H1 (cell line): Measurements from ENCODE around the gene CDH15. TPM values are rescaled to one million over a fixed set of nuclear protein-coding genes. Genes with fewer than 3 reads are reported as not detected.

Source experiments
- CTCF ChIA-PET: fragments of 300-600 bp; sonication (Branson Sonifier 250); formaldehyde crosslinking; loops from one replicate; lab custom pipeline; 2021; ENCODE audit not compliant: partially characterized antibody; lab: Charles Lee
- POLR2A ChIA-PET: fragments of 300-600 bp; sonication (Branson Sonifier 250); formaldehyde crosslinking; loops from one replicate; lab custom pipeline; 2021; ENCODE audit warnings: inconsistent platforms; ENCODE audit not compliant: partially characterized antibody; lab: Charles Lee
- DNase-seq, 2 experiments: peaks; one replicate each; pipeline versions ENCODE4 v3.0.0 to v3.0.0-alpha.2; 2010 to 2022; ENCODE audit warnings: low spot score in 2 of 2, low read depth in 1 of 2, mixed read lengths in 1 of 2
- FAIRE-seq: peaks from 2 replicates; lab custom pipeline; 2011; peaks lifted over from hg19 to GRCh38; lab: Jason Lieb, UNC
- H2AFZ ChIP-seq: 2 replicates; pipeline ENCODE4 v1.8.1; 2012; ENCODE audit warnings: low read length, inconsistent platforms
- H2AK5ac ChIP-seq: 2 replicates; pipeline ENCODE4 v1.6.1; 2013; ENCODE audit warnings: low read depth, low read length
- H2BK120ac ChIP-seq: replicated peaks from 2 replicates; pipeline ENCODE3; 2013; ENCODE audit warnings: low read depth, low read length, inconsistent platforms
- H2BK12ac ChIP-seq: 2 replicates; pipeline ENCODE4 v1.6.1; 2013; ENCODE audit warnings: low read depth, low read length
- H2BK15ac ChIP-seq: 2 replicates; pipeline ENCODE4 v1.6.1; 2013; ENCODE audit warnings: low read length
- H2BK20ac ChIP-seq: 2 replicates; pipeline ENCODE4 v1.6.1; 2013; ENCODE audit warnings: low read length
- H2BK5ac ChIP-seq: 2 replicates; pipeline ENCODE4 v1.6.1; 2013; ENCODE audit warnings: low read depth, low read length
- H3K14ac ChIP-seq: 2 replicates; pipeline ENCODE4 v1.6.1; 2013; ENCODE audit warnings: inconsistent platforms; ENCODE audit not compliant: insufficient read length
- H3K18ac ChIP-seq: 2 replicates; pipeline ENCODE4 v1.6.1; 2013; ENCODE audit warnings: low read length; ENCODE audit errors: extremely low read depth
- H3K23ac ChIP-seq: 2 replicates; pipeline ENCODE4 v1.6.1; 2013; ENCODE audit warnings: inconsistent platforms; ENCODE audit not compliant: insufficient read length
- H3K23me2 ChIP-seq: 2 replicates; pipeline ENCODE4 v1.6.1; 2013; ENCODE audit warnings: low read depth, low read length
- H3K27ac ChIP-seq: 2 replicates; pipeline ENCODE4 v1.6.1; 2011; ENCODE audit warnings: low read depth, low read length, inconsistent platforms
- H3K27me3 ChIP-seq, 4 experiments: replicated peaks in 1 of 4; 1 replicate in 1 of 4; 2 replicates in 3 of 4; pipeline versions ENCODE4 v1.6.1 to v1.8.1; 2011 to 2013; ENCODE audit warnings: low read length in 3 of 4, mild to moderate bottlenecking in 3 of 4, inconsistent platforms in 2 of 4, mixed read lengths in 2 of 4, moderate library complexity in 1 of 4; ENCODE audit not compliant: control insufficient read depth in 3 of 4, insufficient read depth in 3 of 4; ENCODE audit errors: extremely low read depth in 1 of 4
- H3K36me3 ChIP-seq, 4 experiments: 2 replicates each; pipeline versions ENCODE4 v1.6.1 to v1.8.1; 2011 to 2013; ENCODE audit warnings: mild to moderate bottlenecking in 4 of 4, low read length in 3 of 4, moderate library complexity in 2 of 4, control low read depth in 1 of 4, inconsistent platforms in 1 of 4; ENCODE audit not compliant: insufficient read depth in 4 of 4, control insufficient read depth in 2 of 4
- H3K4ac ChIP-seq: replicated peaks from 2 replicates; pipeline ENCODE3; 2013; ENCODE audit warnings: low read length, low read depth, mixed read lengths, inconsistent platforms; ENCODE audit not compliant: insufficient read length
- H3K4me1 ChIP-seq, 4 experiments: replicated peaks in 1 of 4; 1 replicate in 1 of 4; 2 replicates in 3 of 4; pipeline versions ENCODE4 v1.6.1 to v1.8.1; 2011 to 2013; ENCODE audit warnings: low read length in 3 of 4, inconsistent platforms in 2 of 4, mixed read lengths in 1 of 4; ENCODE audit not compliant: insufficient read depth in 4 of 4, control insufficient read depth in 3 of 4
- H3K4me2 ChIP-seq, 2 experiments: 2 replicates each; pipeline versions ENCODE4 v1.6.1 to v1.8.1; 2011 to 2013; ENCODE audit warnings: low read depth in 2 of 2, low read length in 2 of 2, control low read depth in 1 of 2, inconsistent platforms in 1 of 2, mild to moderate bottlenecking in 1 of 2; ENCODE audit not compliant: insufficient read depth in 1 of 2
- H3K4me3 ChIP-seq, 4 experiments: fragments of 200-600, 300-600 bp in 1 of 4; sonication (generic), shearing (Covaris generic), sonication (Bioruptor Twin) in 1 of 4; 2 replicates each; pipeline versions ENCODE4 v1.5.1 to v1.8.1; 2011 to 2016; ENCODE audit warnings: low read length in 4 of 4, low read depth in 3 of 4, control low read depth in 2 of 4, inconsistent platforms in 2 of 4, mild to moderate bottlenecking in 2 of 4, mixed read lengths in 1 of 4, moderate library complexity in 1 of 4; ENCODE audit not compliant: insufficient read depth in 2 of 4; ENCODE audit errors: extremely low read depth in 1 of 4
- H3K56ac ChIP-seq: replicated peaks from 2 replicates; pipeline ENCODE3; 2013; ENCODE audit warnings: low read depth, mild to moderate bottlenecking, mixed read lengths, low read length, inconsistent platforms; ENCODE audit not compliant: insufficient read length
- H3K79me1 ChIP-seq: 2 replicates; pipeline ENCODE4 v1.6.1; 2013; ENCODE audit warnings: low read depth, low read length, control low read depth
- H3K79me2 ChIP-seq, 2 experiments: 2 replicates each; pipeline versions ENCODE4 v1.6.1 to v1.8.1; 2012 to 2013; ENCODE audit warnings: low read length in 2 of 2, mild to moderate bottlenecking in 2 of 2, inconsistent platforms in 1 of 2; ENCODE audit not compliant: insufficient read depth in 2 of 2, control insufficient read depth in 1 of 2
- H3K9ac ChIP-seq, 4 experiments: replicated peaks in 1 of 4; 1 replicate in 1 of 4; 2 replicates in 3 of 4; pipeline versions ENCODE4 v1.6.1 to v1.8.1; 2011 to 2013; ENCODE audit warnings: low read depth in 3 of 4, low read length in 3 of 4, control low read depth in 2 of 4, mild to moderate bottlenecking in 2 of 4, moderate library complexity in 2 of 4, inconsistent platforms in 1 of 4; ENCODE audit errors: extremely low read depth in 1 of 4
- H3K9me3 ChIP-seq, 2 experiments: 2 replicates each; pipeline versions ENCODE4 v1.6.1 to v1.8.1; 2012 to 2013; ENCODE audit warnings: mild to moderate bottlenecking in 2 of 2, moderate library complexity in 2 of 2, control low read depth in 1 of 2, inconsistent platforms in 1 of 2, low read depth in 1 of 2, low read length in 1 of 2, mixed read lengths in 1 of 2; ENCODE audit not compliant: insufficient read depth in 2 of 2
- H4K20me1 ChIP-seq, 2 experiments: replicated peaks in 1 of 2; 2 replicates each; pipeline versions ENCODE3 to v1.8.1; 2011 to 2013; ENCODE audit warnings: inconsistent platforms in 2 of 2, low read length in 2 of 2, mild to moderate bottlenecking in 1 of 2; ENCODE audit not compliant: insufficient read depth in 2 of 2, control insufficient read depth in 1 of 2
- H4K5ac ChIP-seq: 2 replicates; pipeline ENCODE4 v1.6.1; 2013; ENCODE audit warnings: low read length, low read depth, mixed read lengths, inconsistent platforms; ENCODE audit not compliant: insufficient read length
- H4K8ac ChIP-seq: 2 replicates; pipeline ENCODE4 v1.8.0; 2013; ENCODE audit warnings: mild to moderate bottlenecking, moderate library complexity, low read length, inconsistent platforms; ENCODE audit not compliant: insufficient read depth; ENCODE audit errors: extremely low read depth
- H4K91ac ChIP-seq: replicated peaks from 2 replicates; pipeline ENCODE3; 2013; ENCODE audit warnings: low read length, mixed read lengths, inconsistent platforms; ENCODE audit not compliant: insufficient read length
- ASH2L ChIP-seq: fragments of 200-600, 300-600 bp; sonication (generic); IDR thresholded peaks from one replicate; pipeline ENCODE4 v1.7.1; 2017; ENCODE audit warnings: low read length
- BCL11A ChIP-seq, 2 experiments: IDR thresholded peaks; one replicate each; pipeline ENCODE4 v1.6.1; 2011; ENCODE audit warnings: low read depth in 2 of 2, low read length in 2 of 2, mild to moderate bottlenecking in 2 of 2
- GABPA ChIP-seq: IDR thresholded peaks from 2 replicates; pipeline ENCODE4 v1.6.1; 2011; ENCODE audit warnings: mild to moderate bottlenecking, low read length, moderate library complexity, borderline replicate concordance; ENCODE audit not compliant: insufficient read depth
- GTF2F1 ChIP-seq: IDR thresholded peaks from 2 replicates; pipeline ENCODE4 v1.6.1; 2012; ENCODE audit warnings: low read depth, low read length, improper control_type of control experiment, borderline replicate concordance
- HDAC6 ChIP-seq: IDR thresholded peaks from one replicate; pipeline ENCODE4 v1.7.1; 2012; ENCODE audit warnings: low read depth, mild to moderate bottlenecking, inconsistent platforms, low read length, moderate library complexity
- KDM1A ChIP-seq: fragments of 200-600, 300-600 bp; sonication (generic); IDR thresholded peaks from 2 replicates; pipeline ENCODE4 v1.7.1; 2016; ENCODE audit warnings: mild to moderate bottlenecking, low read length, borderline replicate concordance
- KDM4A ChIP-seq: IDR thresholded peaks from one replicate; pipeline ENCODE4 v1.7.1; 2012; ENCODE audit warnings: low read depth, mild to moderate bottlenecking, moderate library complexity, low read length, inconsistent platforms; ENCODE audit not compliant: severe bottlenecking
- KDM5A ChIP-seq: fragments of 200-600 bp; IDR thresholded peaks from 2 replicates; pipeline ENCODE4 v1.7.1; 2012; ENCODE audit warnings: mild to moderate bottlenecking, low read length, inconsistent platforms, mixed read lengths
- RBBP5 ChIP-seq: IDR thresholded peaks from 2 replicates; pipeline ENCODE4 v1.7.1; 2012; ENCODE audit warnings: low read depth, mild to moderate bottlenecking, inconsistent platforms, low read length, moderate library complexity, borderline replicate concordance
- WGBS, 2 experiments: shearing (Covaris generic) in 1 of 2; methylation state at CpG; one replicate each; pipeline versions ENCODE4 v1.1.6 to v1.1.7; 2013 to 2015; ENCODE audit warnings: low lambda C conversion rate in 2 of 2, mixed read lengths in 2 of 2, inconsistent platforms in 1 of 2, low coverage in 1 of 2, missing lambda C conversion rate in 1 of 2; ENCODE audit not compliant: insufficient replicate concordance in 2 of 2, insufficient coverage in 1 of 2, insufficient read length in 1 of 2; ENCODE audit errors: extremely low coverage in 1 of 2, missing lambda C conversion rate in 1 of 2; 5-methylcytosine and 5-hydroxymethylcytosine counted together
- polyA plus RNA-seq, 7 experiments: library from polyadenylated mRNA; depleted of rRNA in 3 of 7; stranded (reverse) in 5 of 7; unstranded in 2 of 7; fragments of >200 nt in 5 of 7; fragments of 200-250 nt in 2 of 7; gene quantifications; 1 replicate in 5 of 7; 2 replicates in 1 of 7; 4 replicates in 1 of 7; pipeline versions ENCODE4 v1.2.1 to v1.2.3, GENCODE V29; 2011 to 2013; ENCODE audit warnings: missing spikeins in 2 of 7, mixed read lengths in 2 of 7
- total RNA-seq: library from RNA; stranded (reverse); fragmentation: NEBNext Ultra II Directional; extraction: Animal tissue kit (Norgen Biotek cat#: 25700); gene quantifications from 2 replicates; pipeline ENCODE4 v1.2.1, GENCODE V29; 2021
- TF ChIP-seq, protein P1 (sequence below): IDR thresholded peaks from 2 replicates; pipeline ENCODE4 v1.6.1; 2011; ENCODE audit warnings: low read length, improper control_type of control experiment

CDH15 gene
- total and polyA plus RNA-seq, 2 of the 8 experiments (the other 6 are each of a cell fraction or from before 2014, with no cell fraction given) = 0.50 to 0.82 TPM

DNA sequence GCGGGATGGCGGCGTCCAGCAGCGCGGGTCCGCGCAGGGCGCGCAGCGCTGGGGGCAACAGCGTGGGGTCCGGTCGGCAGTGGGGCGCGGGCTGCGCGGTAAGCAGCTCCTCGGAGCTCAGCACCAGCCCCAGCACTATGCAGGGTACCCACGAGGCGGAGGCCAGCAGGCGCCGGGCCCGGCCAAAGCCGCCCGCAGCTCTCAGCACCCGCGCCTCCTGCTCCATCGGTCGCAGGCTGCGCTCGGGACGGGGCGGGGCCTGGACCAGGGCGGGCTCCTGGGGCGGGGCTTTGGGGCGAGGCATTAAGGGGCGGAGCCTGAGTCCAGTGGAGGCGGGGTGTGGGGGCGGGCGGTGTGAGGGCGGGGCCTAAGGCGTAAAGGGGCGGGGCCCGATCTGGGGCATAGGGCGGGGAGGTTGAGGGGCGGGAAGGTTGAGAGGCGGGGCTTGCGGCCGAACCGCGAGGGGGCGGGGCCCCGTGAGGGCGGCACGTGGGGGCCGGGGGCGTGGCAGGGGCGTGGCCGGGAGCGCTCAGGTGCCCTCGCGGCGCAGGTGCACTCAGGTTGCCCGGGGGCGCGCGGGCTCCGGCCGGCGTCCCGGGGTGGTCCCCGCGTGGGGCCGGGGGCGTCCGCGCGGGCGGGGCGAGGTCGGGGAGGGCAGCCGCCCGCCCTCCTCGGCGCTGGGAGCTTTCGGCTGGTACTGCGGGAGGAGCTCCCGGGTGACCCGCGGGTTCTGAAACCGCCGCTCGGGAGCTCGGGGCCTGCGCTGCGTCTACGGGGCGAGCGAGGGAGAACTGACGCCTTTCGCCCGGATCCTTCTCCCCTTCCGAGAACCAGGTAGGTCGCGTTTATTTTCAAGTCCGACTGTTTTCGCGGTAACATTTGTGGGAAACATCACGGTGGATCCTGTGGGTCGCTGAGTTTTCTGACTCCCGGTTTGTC, 30.2 kb downstream of the CDH15 start:
- peak overlapping the region; percentile 36 to 67 (median 48) for H3K4me3 ChIP-seq
- H4K5ac ChIP-seq = no peak overlapping the region
- no peaks in the 10 kb centered on the region for H3K79me1 ChIP-seq
- H3K9me3 ChIP-seq = no peaks in the 10 kb centered on the region
- CTCF ChIA-PET = no interaction called here
- H4K8ac ChIP-seq = peak overlapping the region; percentile 51; the same call in 1 of the 2 replicates
- H3K18ac ChIP-seq = no peak overlapping the region; the same call in 1 of the 2 replicates
- no peak overlapping the region for H3K14ac ChIP-seq
- no peak overlapping the region for H2AK5ac ChIP-seq
- peaks cover 10% of the 10 kb centered on the region; the same call in 1 of the 2 replicates for H3K23me2 ChIP-seq
- FAIRE-seq = no peak
- H3K9ac ChIP-seq = peak overlapping the region in 1 of 4 experiments; percentile 30; a peak in 2 of 7 replicates
- DNase-seq = peak; percentile 53 to 99
- 20% methylated on average over 1 of the region's 111 CpGs; no CpG with 5 or more reads in 1 of the 2 experiments for WGBS, 2 experiments
- H2BK15ac ChIP-seq = no peak overlapping the region
- H2BK5ac ChIP-seq = no peak overlapping the region
- H2BK120ac ChIP-seq = no peak overlapping the region
- H2AFZ ChIP-seq = no peak overlapping the region
- peaks cover 0 to 12% (median 8%) of the 10 kb centered on the region in 4 experiments; a peak in 5 of 7 replicates for H3K4me1 ChIP-seq
- H4K91ac ChIP-seq = no peak overlapping the region
- no peak overlapping the region for H2BK12ac ChIP-seq
- H3K27me3 ChIP-seq = peaks cover 11 to 40% (median 30%) of the 10 kb centered on the region in 4 experiments
- no peak overlapping the region for H3K56ac ChIP-seq
- H3K23ac ChIP-seq = no peak overlapping the region
- H3K36me3 ChIP-seq = no peaks in the 10 kb centered on the region
- no peak overlapping the region for H2BK20ac ChIP-seq
- H4K20me1 ChIP-seq = peaks cover 0 to 4% of the 10 kb centered on the region in 2 experiments
- H3K79me2 ChIP-seq = no peaks in the 10 kb centered on the region
- POLR2A ChIA-PET = interaction anchor here (0.6 to 1.2 kb wide), 3 partner anchors 16 to 391 kb away, joined by 3 to 4 read pairs (median 3); partner anchors contain the start of gene ZNF778
- no peak overlapping the region for H3K4ac ChIP-seq
- peak overlapping the region; percentile 80 to 92 for H3K4me2 ChIP-seq
- no peak overlapping the region for H3K27ac ChIP-seq
- no peak for TF ChIP-seq ASH2L
- TF ChIP-seq BCL11A (IDR thresholded peaks at IDR 0.05; ENCODE audit: low read depth in 2 of 2, low read length in 2 of 2) = no peak
- TF ChIP-seq, protein P1, sequence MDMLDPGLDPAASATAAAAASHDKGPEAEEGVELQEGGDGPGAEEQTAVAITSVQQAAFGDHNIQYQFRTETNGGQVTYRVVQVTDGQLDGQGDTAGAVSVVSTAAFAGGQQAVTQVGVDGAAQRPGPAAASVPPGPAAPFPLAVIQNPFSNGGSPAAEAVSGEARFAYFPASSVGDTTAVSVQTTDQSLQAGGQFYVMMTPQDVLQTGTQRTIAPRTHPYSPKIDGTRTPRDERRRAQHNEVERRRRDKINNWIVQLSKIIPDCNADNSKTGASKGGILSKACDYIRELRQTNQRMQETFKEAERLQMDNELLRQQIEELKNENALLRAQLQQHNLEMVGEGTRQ = peak; percentile 44; the same call in 1 of the 2 replicates
- TF ChIP-seq KDM1A = no peak
- TF ChIP-seq GTF2F1 = no peak
- no peak for TF ChIP-seq GABPA
- no peak for TF ChIP-seq KDM5A
- TF ChIP-seq HDAC6 = no peak
- TF ChIP-seq KDM4A = peak; percentile 95
- no peak; the same call in 1 of the 2 replicates for TF ChIP-seq RBBP5
